Mesothelial cell of epicardium (in vitro differentiated cells): Measurements from ENCODE around the gene IKBIP. TPM values are rescaled to one million over a fixed set of nuclear protein-coding genes. Genes with fewer than 3 reads are reported as not detected.

Source experiments
- DNase-seq, 2 experiments: peaks; one replicate each; pipeline ENCODE4 v3.0.0; 2021; ENCODE audit warnings: low spot score in 2 of 2; ENCODE audit not compliant: unreplicated experiment in 2 of 2
- H3K27ac Mint-ChIP-seq: 2 replicates; pipeline ENCODE4 v1.8.0; 2021; ENCODE audit warnings: mixed read lengths
- H3K27me3 Mint-ChIP-seq: 2 replicates; pipeline ENCODE4 v1.8.0; 2021; ENCODE audit warnings: low read depth, mixed read lengths
- H3K36me3 Mint-ChIP-seq: 2 replicates; pipeline ENCODE4 v1.8.0; 2021; ENCODE audit warnings: mixed read lengths
- H3K4me1 Mint-ChIP-seq: 2 replicates; pipeline ENCODE4 v1.8.0; 2021; ENCODE audit warnings: mixed read lengths
- H3K4me3 Mint-ChIP-seq: 2 replicates; pipeline ENCODE4 v1.8.0; 2021; ENCODE audit warnings: mild to moderate bottlenecking, moderate library complexity, mixed read lengths
- H3K9me3 Mint-ChIP-seq: 2 replicates; pipeline ENCODE4 v1.8.0; 2021; ENCODE audit warnings: mixed read lengths
- total RNA-seq: library from RNA; stranded (reverse); gene quantifications from 3 replicates; pipeline ENCODE4 v1.2.1, GENCODE V29; 2021
- TF ChIP-seq, protein P1 (sequence below): fragments of 200-600 bp; sonication (generic); IDR thresholded peaks from one replicate; pipeline ENCODE4 v1.5.0; 2021; ENCODE audit warnings: antibody characterized with exemption; ENCODE audit not compliant: unreplicated experiment

The IKBIP gene
- total RNA-seq, 1 donor from 2014 or later, result 21.0 TPM

DNA sequence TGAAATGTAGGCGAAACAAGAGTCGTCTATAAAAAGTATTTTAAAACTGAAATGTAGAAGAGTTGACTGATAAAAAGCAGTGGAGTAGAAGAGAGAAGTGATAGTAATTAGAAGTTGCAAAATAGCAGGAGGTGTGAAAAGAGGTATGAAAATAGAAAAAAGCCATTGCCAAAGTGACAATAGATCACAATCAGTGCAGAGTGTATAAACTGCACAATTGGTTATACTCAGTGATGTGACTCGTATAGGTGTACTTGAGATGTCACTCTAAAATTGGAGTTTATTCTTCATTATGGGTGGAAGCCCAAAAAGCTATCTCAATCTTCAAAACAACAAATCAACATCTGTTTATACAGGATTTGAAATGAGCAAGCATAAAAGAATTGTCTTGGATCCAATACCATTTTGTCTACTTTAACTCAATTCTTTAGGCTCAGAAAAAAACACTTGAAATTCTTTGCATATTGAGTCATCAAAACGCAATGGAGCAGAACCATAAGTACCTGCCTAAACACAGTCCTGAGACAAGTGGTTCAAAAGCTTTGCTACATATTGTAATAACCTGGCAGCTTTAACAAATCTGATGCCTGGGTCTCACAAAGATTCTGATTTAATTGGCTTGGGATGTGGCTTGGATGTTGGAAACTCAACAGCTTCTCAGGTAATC is 8.8 kb downstream of the IKBIP start:
- peak overlapping the region; percentile 39 for H3K27ac Mint-ChIP-seq
- H3K4me3 Mint-ChIP-seq, result no peak overlapping the region
- H3K27me3 Mint-ChIP-seq, result no peaks in the 10 kb centered on the region
- TF ChIP-seq, protein P1, sequence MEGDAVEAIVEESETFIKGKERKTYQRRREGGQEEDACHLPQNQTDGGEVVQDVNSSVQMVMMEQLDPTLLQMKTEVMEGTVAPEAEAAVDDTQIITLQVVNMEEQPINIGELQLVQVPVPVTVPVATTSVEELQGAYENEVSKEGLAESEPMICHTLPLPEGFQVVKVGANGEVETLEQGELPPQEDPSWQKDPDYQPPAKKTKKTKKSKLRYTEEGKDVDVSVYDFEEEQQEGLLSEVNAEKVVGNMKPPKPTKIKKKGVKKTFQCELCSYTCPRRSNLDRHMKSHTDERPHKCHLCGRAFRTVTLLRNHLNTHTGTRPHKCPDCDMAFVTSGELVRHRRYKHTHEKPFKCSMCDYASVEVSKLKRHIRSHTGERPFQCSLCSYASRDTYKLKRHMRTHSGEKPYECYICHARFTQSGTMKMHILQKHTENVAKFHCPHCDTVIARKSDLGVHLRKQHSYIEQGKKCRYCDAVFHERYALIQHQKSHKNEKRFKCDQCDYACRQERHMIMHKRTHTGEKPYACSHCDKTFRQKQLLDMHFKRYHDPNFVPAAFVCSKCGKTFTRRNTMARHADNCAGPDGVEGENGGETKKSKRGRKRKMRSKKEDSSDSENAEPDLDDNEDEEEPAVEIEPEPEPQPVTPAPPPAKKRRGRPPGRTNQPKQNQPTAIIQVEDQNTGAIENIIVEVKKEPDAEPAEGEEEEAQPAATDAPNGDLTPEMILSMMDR, result no peak
- no peak for DNase-seq
- H3K36me3 Mint-ChIP-seq, result peaks cover 3% of the 10 kb centered on the region
- H3K9me3 Mint-ChIP-seq, result no peaks in the 10 kb centered on the region
- H3K4me1 Mint-ChIP-seq, result peaks cover 10% of the 10 kb centered on the region

DNA sequence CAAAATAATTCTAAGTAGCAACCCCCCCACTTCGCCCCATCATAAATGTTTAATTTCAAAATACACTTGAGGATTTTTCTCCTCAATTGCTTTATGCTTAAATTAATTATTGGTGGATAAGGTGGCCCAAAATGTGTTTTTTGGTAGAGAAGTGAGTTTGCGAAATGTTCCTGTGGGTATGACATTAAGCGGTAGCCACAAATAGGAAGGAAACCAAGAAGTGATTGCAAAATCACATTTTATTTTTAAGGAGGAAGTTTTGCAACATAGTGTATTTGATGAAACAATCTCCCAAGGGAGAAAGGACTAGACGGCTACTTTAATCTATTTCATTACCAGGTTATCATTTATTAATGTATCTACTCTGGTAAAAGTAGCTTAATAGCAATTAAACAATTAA is 25.6 kb downstream of the IKBIP start:
- TF ChIP-seq, protein P1, result no peak
- Mint-ChIP-seq H3K9me3 (peaks cover 13% of the 10 kb centered on the region), H3K27me3 (no peaks in the 10 kb centered on the region), H3K4me3 (no peak overlapping the region), H3K4me1 (no peaks in the 10 kb centered on the region), H3K27ac (no peak overlapping the region), H3K36me3 (peaks cover 6% of the 10 kb centered on the region)
- DNase-seq, result no peak

DNA sequence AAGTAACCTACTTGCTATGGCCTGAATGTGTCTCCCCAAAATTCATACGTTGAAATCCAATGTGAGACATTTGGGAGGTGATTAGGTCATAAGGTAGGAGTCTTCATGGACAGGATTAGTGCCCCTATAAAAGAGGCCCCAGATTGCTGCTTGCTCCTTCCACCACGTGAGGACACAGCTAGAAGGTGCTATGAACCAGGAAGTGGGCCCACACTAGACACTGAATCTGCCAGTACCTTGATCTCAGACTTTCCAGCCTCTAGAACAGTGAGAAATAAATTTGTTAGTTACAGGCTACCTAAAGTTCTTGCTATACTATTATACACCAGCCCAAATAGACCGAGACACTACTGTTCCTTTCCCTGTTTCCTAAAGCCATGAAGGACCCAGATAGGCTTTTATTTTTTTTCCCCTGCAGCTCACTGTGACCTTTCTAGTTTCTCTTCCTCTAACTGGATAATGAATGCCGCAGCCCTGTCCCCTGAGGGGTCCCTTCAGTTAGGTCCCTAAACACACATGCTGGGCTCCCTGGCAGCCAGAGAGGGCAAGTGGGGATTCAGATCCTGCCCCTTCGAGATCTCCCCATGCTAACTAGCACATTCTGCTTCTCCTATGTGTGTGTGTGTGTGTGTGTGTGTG is 31.8 kb downstream of the IKBIP start:
- peaks cover 9% of the 10 kb centered on the region for H3K36me3 Mint-ChIP-seq
- H3K27ac Mint-ChIP-seq, result no peak overlapping the region
- H3K27me3 Mint-ChIP-seq, result no peaks in the 10 kb centered on the region
- H3K9me3 Mint-ChIP-seq, result peaks cover 13% of the 10 kb centered on the region
- H3K4me1 Mint-ChIP-seq, result no peaks in the 10 kb centered on the region
- TF ChIP-seq, protein P1, result no peak
- DNase-seq, result no peak
- no peak overlapping the region for H3K4me3 Mint-ChIP-seq

DNA sequence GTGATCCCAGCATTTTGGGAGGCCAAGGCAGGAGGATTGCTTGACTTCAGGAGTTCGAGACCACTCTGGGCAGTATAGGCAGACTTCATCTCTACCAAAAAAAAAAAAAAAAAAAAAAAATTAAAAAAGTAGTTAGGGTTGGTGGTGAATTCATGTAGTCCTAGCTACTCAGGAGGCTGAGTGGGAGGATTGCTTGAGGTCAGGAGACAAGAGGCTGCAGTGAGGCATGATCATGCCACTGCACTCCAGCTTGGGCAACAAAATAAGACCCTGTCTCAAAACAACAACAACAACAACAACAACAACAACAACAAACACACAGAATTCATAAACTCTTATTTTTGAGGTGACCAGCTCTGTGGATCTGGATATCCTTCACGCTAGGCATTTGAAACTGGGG is 34.0 kb downstream of the IKBIP start:
- Mint-ChIP-seq H3K27ac (no peak overlapping the region), H3K4me3 (no peak overlapping the region), H3K36me3 (peaks cover 3% of the 10 kb centered on the region), H3K9me3 (no peaks in the 10 kb centered on the region), H3K27me3 (no peaks in the 10 kb centered on the region), H3K4me1 (no peaks in the 10 kb centered on the region)
- TF ChIP-seq, protein P1, result no peak
- DNase-seq, result no peak

DNA sequence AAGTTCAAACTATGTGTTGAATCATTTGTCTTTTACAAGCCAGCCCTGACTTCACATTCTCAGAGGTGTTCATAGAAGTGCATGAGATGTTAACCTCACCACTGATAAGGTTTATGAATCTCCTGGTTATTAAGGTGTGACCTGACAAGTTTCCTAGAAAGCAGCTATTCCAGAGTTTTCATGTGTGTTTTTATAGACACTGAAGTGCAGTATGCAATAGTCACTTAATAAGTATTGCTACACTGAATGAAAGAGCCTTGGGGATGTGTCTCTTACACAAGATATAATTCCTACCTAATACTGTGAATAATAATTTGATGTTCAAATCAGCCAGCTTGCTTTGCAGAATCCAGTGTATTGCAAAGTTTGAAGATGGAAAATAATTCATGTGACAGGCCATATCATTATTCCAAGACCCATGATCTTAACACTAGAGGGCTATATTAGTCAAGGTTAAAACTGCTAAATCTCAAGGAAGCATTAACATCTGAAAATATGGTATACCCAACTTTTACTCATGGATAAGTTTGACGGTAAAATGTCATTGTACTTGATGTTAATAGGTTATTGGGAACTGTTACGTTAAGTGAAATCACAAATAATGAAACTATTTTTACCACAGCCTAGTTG is 38.1 kb downstream of the IKBIP start:
- H3K27me3 Mint-ChIP-seq, result no peaks in the 10 kb centered on the region
- no peaks in the 10 kb centered on the region for H3K9me3 Mint-ChIP-seq
- DNase-seq, result no peak
- H3K4me3 Mint-ChIP-seq, result no peak overlapping the region
- H3K4me1 Mint-ChIP-seq, result no peaks in the 10 kb centered on the region
- TF ChIP-seq, protein P1, result no peak
- peaks cover 15% of the 10 kb centered on the region for H3K36me3 Mint-ChIP-seq
- H3K27ac Mint-ChIP-seq, result no peak overlapping the region
